Glutamatergic neuron (in vitro differentiated cells): ENCODE data around the gene TOPAZ1. TPM values are rescaled to one million over a fixed set of nuclear protein-coding genes. Genes with fewer than 3 reads are reported as not detected.

Experiments used
- DNase-seq: peaks from one replicate; pipeline ENCODE4 v3.0.0; 2022
- H3K27ac Mint-ChIP-seq: one replicate; pipeline ENCODE4 v1.8.0; 2020; ENCODE audit warnings: mild to moderate bottlenecking, mixed read lengths, inconsistent platforms; ENCODE audit not compliant: unreplicated experiment
- H3K27me3 Mint-ChIP-seq: one replicate; pipeline ENCODE4 v1.8.0; 2020; ENCODE audit warnings: mild to moderate bottlenecking, moderate library complexity, mixed read lengths, inconsistent platforms; ENCODE audit not compliant: unreplicated experiment
- H3K36me3 Mint-ChIP-seq: one replicate; pipeline ENCODE4 v1.8.0; 2020; ENCODE audit warnings: mild to moderate bottlenecking, mixed read lengths, inconsistent platforms; ENCODE audit not compliant: unreplicated experiment
- H3K4me1 Mint-ChIP-seq: one replicate; pipeline ENCODE4 v1.8.0; 2020; ENCODE audit warnings: mild to moderate bottlenecking, low read depth, mixed read lengths, inconsistent platforms; ENCODE audit not compliant: unreplicated experiment
- H3K4me3 Mint-ChIP-seq: one replicate; pipeline ENCODE4 v1.8.0; 2020; ENCODE audit warnings: mild to moderate bottlenecking, mixed read lengths, inconsistent platforms; ENCODE audit not compliant: unreplicated experiment
- H3K9me3 Mint-ChIP-seq: one replicate; pipeline ENCODE4 v1.8.0; 2020; ENCODE audit warnings: mild to moderate bottlenecking, moderate library complexity, mixed read lengths, inconsistent platforms; ENCODE audit not compliant: unreplicated experiment
- total RNA-seq: library from RNA; stranded (reverse); fragmentation: NEBNext Ultra II Directional; extraction: Animal tissue kit (Norgen Biotek cat#: 25700); gene quantifications from one replicate; pipeline ENCODE4 v1.2.1, GENCODE V29; 2021; ENCODE audit not compliant: unreplicated experiment
- TF ChIP-seq, protein P1 (sequence below): fragments of 200-600 bp; sonication (generic); IDR thresholded peaks from one replicate; pipeline ENCODE4 v1.5.0; 2021; ENCODE audit not compliant: partially characterized antibody, unreplicated experiment

TOPAZ1 gene
- total RNA-seq, 1 donor from 2014 or later: not detected

DNA sequence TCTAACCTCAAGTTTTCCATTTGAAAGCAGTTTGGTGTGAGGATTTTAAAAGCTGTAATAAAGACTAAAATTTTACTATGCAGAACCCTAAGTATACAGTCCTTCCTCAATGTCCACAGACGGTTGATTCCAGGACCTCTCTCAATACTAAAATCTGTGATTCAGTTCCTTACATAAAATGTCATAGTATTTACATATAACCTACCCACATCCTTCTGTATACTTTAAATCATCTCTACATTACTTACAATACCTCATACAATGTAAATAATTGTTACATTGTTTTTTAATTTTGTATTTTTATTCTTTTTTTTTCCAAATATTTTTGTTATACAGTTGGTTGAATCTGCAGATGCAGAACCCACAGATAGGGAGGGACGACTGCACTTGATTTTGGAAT lies 2.8 kb upstream of the TOPAZ1 start:
- no peaks in the 10 kb centered on the region for H3K4me1 Mint-ChIP-seq

DNA sequence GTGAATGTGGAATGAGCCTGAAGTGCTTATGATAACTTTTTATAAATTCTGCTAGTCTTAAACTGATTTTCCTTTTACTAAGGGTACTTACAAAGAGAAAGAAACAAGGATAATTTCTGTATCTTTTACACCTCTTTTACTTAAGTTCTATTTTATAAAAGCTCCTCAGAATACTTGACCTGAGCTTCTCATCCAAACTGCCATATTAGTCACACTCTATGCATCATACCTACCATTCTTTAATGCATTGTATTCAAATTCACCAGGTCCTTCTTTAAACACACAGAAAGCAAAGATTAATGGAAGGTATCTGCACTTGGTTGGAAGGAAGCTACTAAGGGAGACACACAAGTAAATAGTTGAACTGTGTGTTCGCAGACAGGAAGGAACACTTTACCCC lies 1.6 kb upstream of the TOPAZ1 start:
- H3K27ac Mint-ChIP-seq: no peak overlapping the region
- TF ChIP-seq, protein P1, sequence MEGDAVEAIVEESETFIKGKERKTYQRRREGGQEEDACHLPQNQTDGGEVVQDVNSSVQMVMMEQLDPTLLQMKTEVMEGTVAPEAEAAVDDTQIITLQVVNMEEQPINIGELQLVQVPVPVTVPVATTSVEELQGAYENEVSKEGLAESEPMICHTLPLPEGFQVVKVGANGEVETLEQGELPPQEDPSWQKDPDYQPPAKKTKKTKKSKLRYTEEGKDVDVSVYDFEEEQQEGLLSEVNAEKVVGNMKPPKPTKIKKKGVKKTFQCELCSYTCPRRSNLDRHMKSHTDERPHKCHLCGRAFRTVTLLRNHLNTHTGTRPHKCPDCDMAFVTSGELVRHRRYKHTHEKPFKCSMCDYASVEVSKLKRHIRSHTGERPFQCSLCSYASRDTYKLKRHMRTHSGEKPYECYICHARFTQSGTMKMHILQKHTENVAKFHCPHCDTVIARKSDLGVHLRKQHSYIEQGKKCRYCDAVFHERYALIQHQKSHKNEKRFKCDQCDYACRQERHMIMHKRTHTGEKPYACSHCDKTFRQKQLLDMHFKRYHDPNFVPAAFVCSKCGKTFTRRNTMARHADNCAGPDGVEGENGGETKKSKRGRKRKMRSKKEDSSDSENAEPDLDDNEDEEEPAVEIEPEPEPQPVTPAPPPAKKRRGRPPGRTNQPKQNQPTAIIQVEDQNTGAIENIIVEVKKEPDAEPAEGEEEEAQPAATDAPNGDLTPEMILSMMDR: no peak
- no peak overlapping the region for H3K4me3 Mint-ChIP-seq
- no peaks in the 10 kb centered on the region for H3K27me3 Mint-ChIP-seq
- no peak for DNase-seq
- H3K4me1 Mint-ChIP-seq: no peaks in the 10 kb centered on the region
- peaks cover 3% of the 10 kb centered on the region for H3K9me3 Mint-ChIP-seq
- no peaks in the 10 kb centered on the region for H3K36me3 Mint-ChIP-seq

More for the DNA sequence above, 2.8 kb upstream of the TOPAZ1 start:
- H3K27ac Mint-ChIP-seq: no peak overlapping the region
- H3K9me3 Mint-ChIP-seq: peaks cover 3% of the 10 kb centered on the region
- H3K27me3 Mint-ChIP-seq: no peaks in the 10 kb centered on the region
- no peak overlapping the region for H3K4me3 Mint-ChIP-seq
- TF ChIP-seq, protein P1: no peak
- DNase-seq: no peak
- no peaks in the 10 kb centered on the region for H3K36me3 Mint-ChIP-seq

DNA sequence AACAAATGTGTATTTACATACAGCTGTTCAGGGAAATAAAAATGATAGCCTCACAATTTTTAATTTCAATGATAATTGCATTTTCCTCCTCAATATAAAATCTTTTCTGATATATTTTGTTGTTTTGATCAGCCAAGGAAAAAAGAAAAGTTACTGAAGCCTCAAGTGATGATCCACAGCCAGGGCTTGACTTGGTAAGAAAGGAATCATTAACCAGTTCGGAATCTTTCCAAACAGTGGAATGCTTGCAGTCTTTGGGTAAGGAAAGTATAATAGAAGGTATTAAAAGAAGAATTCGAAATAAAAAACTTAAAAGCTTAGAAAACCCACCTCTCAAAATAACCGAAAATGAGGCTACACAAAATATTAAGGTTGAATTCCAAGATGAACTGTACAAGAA lies 1.0 kb downstream of the TOPAZ1 start:
- H3K9me3 Mint-ChIP-seq: peaks cover 3% of the 10 kb centered on the region
- no peak overlapping the region for H3K4me3 Mint-ChIP-seq
- TF ChIP-seq, protein P1: no peak
- H3K27me3 Mint-ChIP-seq: no peaks in the 10 kb centered on the region
- DNase-seq: no peak
- no peak overlapping the region for H3K27ac Mint-ChIP-seq
- no peaks in the 10 kb centered on the region for H3K4me1 Mint-ChIP-seq
- no peaks in the 10 kb centered on the region for H3K36me3 Mint-ChIP-seq

DNA sequence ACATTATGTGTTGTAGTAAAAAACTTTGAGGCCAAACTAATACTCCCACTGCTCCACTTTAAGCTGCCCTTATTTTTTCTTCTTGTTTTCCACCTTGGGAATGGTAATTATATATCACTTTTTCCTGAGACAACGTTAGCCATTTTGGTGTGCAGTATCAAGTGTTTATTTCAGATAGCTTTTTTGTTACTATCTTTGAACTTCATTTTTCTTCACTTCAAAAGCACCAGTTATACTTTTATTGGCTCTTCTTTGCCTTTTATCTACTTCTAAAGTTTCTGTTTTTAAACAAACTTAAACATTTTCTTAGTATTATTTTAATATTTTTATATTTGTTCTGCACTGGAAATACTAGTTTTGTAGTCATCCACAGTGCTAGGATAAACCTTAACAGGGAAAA lies 6.5 kb downstream of the TOPAZ1 start:
- H3K4me3 Mint-ChIP-seq: no peak overlapping the region
- H3K4me1 Mint-ChIP-seq: no peaks in the 10 kb centered on the region
- peaks cover 3% of the 10 kb centered on the region for H3K9me3 Mint-ChIP-seq
- H3K27ac Mint-ChIP-seq: no peak overlapping the region
- no peak for DNase-seq
- H3K27me3 Mint-ChIP-seq: no peaks in the 10 kb centered on the region
- H3K36me3 Mint-ChIP-seq: no peaks in the 10 kb centered on the region
- TF ChIP-seq, protein P1: no peak

DNA sequence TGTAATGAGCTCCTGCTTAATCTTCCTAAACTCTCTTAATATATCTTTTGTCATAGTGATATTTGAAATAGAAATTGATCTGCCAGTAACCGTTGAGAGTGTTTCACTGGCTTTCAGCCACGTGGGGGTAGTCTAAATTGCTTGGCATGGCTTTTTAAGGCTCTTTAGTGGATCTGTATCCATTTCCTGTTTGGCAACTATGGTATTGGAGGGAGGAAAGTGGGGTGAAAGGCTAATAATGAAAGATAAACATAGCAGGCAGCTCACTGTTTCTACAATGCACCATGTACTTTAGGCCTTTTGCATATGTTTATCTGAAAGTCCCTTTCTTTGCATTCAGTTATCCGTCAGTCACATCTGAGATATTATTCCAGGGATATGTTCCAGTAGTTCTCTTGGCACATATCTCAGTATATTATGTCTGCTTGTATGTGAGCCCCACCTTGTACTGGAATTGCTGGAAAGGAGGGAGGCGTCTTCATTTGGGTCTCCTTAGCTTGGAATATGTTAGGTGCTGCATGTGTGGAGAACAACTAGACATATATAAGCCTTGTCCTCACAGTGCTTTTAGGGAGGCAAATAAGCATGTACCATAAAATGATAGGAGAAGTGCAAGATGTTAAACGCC lies 10.8 kb downstream of the TOPAZ1 start:
- H3K4me3 Mint-ChIP-seq: no peak overlapping the region
- peaks cover 3% of the 10 kb centered on the region for H3K9me3 Mint-ChIP-seq
- no peaks in the 10 kb centered on the region for H3K27me3 Mint-ChIP-seq
- H3K36me3 Mint-ChIP-seq: no peaks in the 10 kb centered on the region
- TF ChIP-seq, protein P1: no peak
- H3K27ac Mint-ChIP-seq: no peak overlapping the region
- H3K4me1 Mint-ChIP-seq: no peaks in the 10 kb centered on the region
- DNase-seq: no peak
